Measurements from ENCODE around the gene AFG1L.

The AFG1L gene

DNA sequence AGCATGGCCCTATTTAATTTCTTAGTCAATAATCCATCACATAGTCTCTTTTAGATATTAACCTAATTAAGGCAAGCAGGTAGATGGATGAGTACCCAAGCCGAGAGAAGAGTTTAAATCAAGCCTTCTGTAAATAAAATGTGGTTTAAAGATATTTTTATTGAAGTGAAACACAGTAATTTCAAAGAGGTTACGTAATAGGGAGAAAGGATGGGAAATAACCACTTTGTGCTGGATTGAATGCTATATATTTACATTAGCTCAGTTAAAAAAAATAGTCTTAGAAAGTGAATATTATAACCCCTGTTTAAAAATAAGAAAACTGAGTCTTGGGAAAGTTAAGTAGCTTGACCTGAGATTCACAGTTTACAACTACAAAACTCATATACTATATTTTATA is 228.8 kb downstream of the AFG1L start:
- H3K27ac ChIP-seq (replicated peaks), result no peak overlapping the region
- TF ChIP-seq POLR2AphosphoS5 (IDR thresholded peaks at IDR 0.05; ENCODE audit: low read depth) (no peak), SPI1 (IDR thresholded peaks at IDR 0.05; ENCODE audit: borderline replicate concordance, low read depth) (no peak), GABPA (IDR thresholded peaks at IDR 0.05; ENCODE audit: low read depth) (no peak)
- TF ChIP-seq, protein P1, sequence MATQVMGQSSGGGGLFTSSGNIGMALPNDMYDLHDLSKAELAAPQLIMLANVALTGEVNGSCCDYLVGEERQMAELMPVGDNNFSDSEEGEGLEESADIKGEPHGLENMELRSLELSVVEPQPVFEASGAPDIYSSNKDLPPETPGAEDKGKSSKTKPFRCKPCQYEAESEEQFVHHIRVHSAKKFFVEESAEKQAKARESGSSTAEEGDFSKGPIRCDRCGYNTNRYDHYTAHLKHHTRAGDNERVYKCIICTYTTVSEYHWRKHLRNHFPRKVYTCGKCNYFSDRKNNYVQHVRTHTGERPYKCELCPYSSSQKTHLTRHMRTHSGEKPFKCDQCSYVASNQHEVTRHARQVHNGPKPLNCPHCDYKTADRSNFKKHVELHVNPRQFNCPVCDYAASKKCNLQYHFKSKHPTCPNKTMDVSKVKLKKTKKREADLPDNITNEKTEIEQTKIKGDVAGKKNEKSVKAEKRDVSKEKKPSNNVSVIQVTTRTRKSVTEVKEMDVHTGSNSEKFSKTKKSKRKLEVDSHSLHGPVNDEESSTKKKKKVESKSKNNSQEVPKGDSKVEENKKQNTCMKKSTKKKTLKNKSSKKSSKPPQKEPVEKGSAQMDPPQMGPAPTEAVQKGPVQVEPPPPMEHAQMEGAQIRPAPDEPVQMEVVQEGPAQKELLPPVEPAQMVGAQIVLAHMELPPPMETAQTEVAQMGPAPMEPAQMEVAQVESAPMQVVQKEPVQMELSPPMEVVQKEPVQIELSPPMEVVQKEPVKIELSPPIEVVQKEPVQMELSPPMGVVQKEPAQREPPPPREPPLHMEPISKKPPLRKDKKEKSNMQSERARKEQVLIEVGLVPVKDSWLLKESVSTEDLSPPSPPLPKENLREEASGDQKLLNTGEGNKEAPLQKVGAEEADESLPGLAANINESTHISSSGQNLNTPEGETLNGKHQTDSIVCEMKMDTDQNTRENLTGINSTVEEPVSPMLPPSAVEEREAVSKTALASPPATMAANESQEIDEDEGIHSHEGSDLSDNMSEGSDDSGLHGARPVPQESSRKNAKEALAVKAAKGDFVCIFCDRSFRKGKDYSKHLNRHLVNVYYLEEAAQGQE (IDR thresholded peaks at IDR 0.05; ENCODE audit: insufficient replicate concordance, low read depth), result no peak
- TF ChIP-seq, protein P2, sequence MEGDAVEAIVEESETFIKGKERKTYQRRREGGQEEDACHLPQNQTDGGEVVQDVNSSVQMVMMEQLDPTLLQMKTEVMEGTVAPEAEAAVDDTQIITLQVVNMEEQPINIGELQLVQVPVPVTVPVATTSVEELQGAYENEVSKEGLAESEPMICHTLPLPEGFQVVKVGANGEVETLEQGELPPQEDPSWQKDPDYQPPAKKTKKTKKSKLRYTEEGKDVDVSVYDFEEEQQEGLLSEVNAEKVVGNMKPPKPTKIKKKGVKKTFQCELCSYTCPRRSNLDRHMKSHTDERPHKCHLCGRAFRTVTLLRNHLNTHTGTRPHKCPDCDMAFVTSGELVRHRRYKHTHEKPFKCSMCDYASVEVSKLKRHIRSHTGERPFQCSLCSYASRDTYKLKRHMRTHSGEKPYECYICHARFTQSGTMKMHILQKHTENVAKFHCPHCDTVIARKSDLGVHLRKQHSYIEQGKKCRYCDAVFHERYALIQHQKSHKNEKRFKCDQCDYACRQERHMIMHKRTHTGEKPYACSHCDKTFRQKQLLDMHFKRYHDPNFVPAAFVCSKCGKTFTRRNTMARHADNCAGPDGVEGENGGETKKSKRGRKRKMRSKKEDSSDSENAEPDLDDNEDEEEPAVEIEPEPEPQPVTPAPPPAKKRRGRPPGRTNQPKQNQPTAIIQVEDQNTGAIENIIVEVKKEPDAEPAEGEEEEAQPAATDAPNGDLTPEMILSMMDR (IDR thresholded peaks at IDR 0.05; ENCODE audit: insufficient read depth, low read length), result no peak
- H3K27me3 ChIP-seq (ENCODE audit: insufficient read depth, poor library complexity, severe bottlenecking), result no peaks in the 10 kb centered on the region
- H3K4me3 ChIP-seq (replicated peaks; ENCODE audit: insufficient read depth, low read length), result no peak overlapping the region
- no peak for DNase-seq (ENCODE audit: low read depth in 1 of 2, low spot score in 1 of 2)

DNA sequence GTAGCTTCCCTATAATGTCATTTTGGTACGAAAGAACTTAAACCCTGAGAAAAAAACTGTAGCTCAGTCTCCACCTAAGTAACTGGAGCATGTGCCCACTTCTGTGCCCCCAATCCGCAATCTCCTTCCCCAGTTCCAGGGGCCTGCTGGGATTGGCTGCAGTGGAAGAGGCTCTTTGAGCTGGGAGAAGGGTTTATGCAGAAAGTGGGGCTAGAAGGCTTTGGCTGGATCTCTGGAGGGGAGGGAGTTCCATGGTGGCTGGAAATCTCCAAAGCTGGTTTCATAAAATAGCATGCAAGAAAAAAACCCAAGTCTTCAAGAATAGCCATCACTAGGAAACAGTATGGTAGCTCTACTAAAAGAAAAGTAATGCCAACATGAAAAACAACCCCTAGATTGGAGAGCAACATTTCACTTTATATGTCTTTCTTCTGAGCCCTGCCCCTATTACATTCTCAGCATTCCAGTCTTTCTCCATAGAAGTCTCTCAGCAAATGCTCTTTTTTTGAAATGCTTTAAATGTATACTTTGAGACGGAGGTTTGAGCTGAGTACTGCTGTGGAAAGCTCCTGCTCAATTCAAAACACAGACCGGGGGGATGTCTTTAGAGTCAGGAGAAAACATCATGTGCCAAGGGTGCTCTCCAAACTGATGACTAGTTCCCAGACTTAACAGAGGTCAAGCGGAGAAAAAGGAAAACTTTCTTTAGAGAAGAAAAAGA is 229.8 kb downstream of the AFG1L start:
- DNase-seq (ENCODE audit: low read depth in 1 of 2, low spot score in 1 of 2), result no peak
- TF ChIP-seq SPI1 (IDR thresholded peaks at IDR 0.05; ENCODE audit: borderline replicate concordance, low read depth) (no peak), POLR2AphosphoS5 (IDR thresholded peaks at IDR 0.05; ENCODE audit: low read depth) (no peak), GABPA (IDR thresholded peaks at IDR 0.05; ENCODE audit: low read depth) (no peak)
- TF ChIP-seq, protein P1 (IDR thresholded peaks at IDR 0.05; ENCODE audit: insufficient replicate concordance, low read depth), result no peak
- TF ChIP-seq, protein P2 (IDR thresholded peaks at IDR 0.05; ENCODE audit: insufficient read depth, low read length), result no peak
- H3K27ac ChIP-seq (replicated peaks), result no peak overlapping the region
- no peak overlapping the region for H3K4me3 ChIP-seq (replicated peaks; ENCODE audit: insufficient read depth, low read length)
- no peaks in the 10 kb centered on the region for H3K27me3 ChIP-seq (ENCODE audit: insufficient read depth, poor library complexity, severe bottlenecking)

DNA sequence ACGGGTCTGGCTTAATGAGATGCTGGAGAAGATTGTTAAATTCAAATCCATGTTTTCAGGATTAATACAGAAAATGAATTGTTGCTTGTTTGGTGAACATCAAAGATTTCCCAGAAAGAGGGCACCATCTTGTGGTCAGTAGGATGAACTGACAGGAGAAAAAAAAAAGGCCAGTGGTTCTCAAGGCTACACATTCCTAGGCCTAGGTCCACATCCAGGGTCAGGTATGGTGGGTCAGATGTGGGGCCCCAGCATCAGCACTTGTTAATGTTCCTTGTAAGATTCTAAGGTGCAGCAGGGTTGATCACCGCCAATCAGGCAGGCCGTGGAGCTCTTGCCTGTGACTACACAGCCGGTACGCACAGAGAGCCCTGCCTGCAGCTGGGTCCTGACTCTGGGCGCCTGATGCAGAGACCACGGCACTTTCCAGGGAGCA is 231.9 kb downstream of the AFG1L start:
- Histone ChIP-seq H3K4me3 (replicated peaks; ENCODE audit: insufficient read depth, low read length) (no peak overlapping the region), H3K27ac (replicated peaks) (no peak overlapping the region), H3K27me3 (ENCODE audit: insufficient read depth, poor library complexity, severe bottlenecking) (no peaks in the 10 kb centered on the region)
- TF ChIP-seq, protein P2 (IDR thresholded peaks at IDR 0.05; ENCODE audit: insufficient read depth, low read length), result peak; percentile 67
- no peak for TF ChIP-seq GABPA (IDR thresholded peaks at IDR 0.05; ENCODE audit: low read depth)
- peak in 1 of 2 experiments; percentile 14 for DNase-seq (ENCODE audit: low read depth in 1 of 2, low spot score in 1 of 2)

- DNase-seq (ENCODE audit: low read depth in 1 of 2, low spot score in 1 of 2), result no peak
- H3K27ac ChIP-seq (replicated peaks), result no peak overlapping the region
- no peak overlapping the region for H3K4me3 ChIP-seq (replicated peaks; ENCODE audit: insufficient read depth, low read length)
- H3K27me3 ChIP-seq (ENCODE audit: insufficient read depth, poor library complexity, severe bottlenecking), result no peaks in the 10 kb centered on the region
- TF ChIP-seq GABPA (IDR thresholded peaks at IDR 0.05; ENCODE audit: low read depth), result no peak
- TF ChIP-seq, protein P1 (IDR thresholded peaks at IDR 0.05; ENCODE audit: insufficient replicate concordance, low read depth), result no peak
- TF ChIP-seq, protein P2 (IDR thresholded peaks at IDR 0.05; ENCODE audit: insufficient read depth, low read length), result no peak
These were observed 234.0 kb downstream of the AFG1L start for GRCh38 chr6:108528878-108529277.

All from HL-60 (cell line).